GM19467 (cell line): ENCODE measurements around the gene OR9A4.

Source experiments
- ATAC-seq: cut with Tn5 transposase; IDR thresholded peaks from one replicate; pipeline ENCODE4 v1.9.1; 2021; ENCODE audit warnings: mild to moderate bottlenecking, moderate library complexity; ENCODE audit not compliant: unreplicated experiment

The OR9A4 gene

DNA sequence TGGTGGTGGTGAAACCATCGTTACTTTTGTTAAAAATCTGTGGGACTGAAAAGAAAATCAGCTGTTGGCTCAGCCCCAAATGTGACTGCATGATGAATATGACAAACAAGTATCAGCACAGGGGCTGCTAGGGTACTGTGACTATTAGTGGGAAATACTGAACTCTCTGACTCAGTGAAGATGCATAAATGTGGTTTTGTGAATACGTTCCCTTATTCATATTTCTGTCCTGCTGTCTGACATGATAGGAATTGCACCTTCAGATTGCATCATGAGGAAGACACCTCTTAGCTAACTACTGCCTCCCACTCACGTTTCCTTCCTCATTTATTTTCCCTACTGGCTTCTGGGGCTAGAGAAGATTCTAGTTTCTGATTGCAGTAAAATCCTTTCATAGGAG, 29.2 kb downstream of the OR9A4 start:
- ATAC-seq = no peak

DNA sequence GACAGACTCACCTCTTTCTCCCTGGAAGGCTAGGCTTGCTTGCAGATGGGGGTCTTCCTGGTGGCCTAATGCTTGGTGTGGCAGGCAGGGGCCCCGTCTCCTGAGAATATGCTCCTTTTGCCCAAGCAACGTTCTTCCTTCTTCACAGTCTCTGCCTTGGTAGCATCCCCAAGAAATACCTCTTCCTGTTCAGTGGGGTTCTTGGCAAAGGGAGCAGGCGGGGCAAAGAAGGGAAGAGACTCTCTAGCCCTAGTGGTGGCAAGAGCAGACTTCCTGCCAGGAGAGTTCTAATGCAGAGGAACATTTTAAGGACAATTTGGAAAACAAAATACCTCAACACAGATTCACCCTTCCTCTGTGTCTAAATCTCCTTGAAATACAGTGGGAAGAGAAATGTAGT, 30.6 kb downstream of the OR9A4 start, which contains the start of gene CLEC5A:
TSS of gene CLEC5A (minus strand) at position 179 of the 400 bp plus-strand sequence. CDS start 682 bp downstream, outside the sequence.
- ATAC-seq = no peak

DNA sequence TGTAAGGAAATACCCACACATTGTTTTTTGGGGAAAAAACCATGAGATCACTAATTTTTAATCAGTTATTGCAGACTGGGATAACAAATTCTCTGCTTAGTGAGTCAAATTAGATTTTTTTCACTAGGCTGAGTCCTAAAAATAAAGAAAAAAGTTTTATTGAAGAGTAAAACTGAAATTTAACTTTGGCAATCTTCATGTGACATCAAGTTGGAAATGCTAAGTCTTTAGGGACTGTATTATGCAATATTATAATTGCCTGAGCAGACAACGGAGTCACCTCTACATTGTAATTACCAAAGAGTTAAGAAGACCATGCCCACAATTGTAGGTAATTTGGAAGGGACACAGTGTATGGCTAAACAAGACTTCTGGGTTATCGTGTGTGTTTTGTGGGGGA, 32.8 kb downstream of the OR9A4 start:
- ATAC-seq = no peak

DNA sequence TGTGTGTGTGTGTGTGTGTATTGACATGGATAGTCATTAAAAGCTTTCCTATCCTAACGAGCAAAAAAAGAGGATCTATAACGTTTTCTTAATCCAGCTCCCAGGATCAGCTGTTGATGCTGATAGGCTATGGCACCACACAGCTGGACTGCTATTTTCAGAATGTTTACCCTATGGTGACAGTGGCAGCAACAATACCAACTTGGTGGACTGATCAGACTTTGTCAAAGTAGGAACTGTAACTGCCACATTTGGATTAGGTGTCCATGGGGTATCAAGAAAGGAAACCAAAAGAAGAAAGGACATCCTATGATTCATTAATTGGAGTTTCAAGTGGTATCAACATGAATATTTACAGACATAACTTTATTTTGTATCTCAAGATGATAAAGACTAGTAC, 33.3 kb downstream of the OR9A4 start:
- ATAC-seq = no peak

DNA sequence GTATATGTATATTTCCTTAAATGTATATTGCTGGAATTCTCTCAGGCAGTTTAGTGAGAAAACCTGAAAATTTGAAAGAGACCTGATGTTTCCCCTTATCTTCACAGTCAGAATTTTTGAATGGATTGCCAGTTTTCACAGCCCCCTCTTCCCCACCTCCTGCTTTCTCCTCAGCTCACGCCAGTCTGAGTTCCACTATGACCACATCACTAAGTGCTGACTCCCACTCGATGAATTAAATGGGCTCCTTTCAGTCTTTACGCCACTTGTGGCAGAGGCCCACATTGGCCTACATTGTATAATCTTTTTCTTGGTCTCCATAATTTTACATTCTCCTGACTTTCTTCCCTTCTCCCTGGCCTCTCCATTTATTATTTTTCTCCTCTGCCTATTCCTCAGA, 33.7 kb downstream of the OR9A4 start:
- ATAC-seq = no peak

DNA sequence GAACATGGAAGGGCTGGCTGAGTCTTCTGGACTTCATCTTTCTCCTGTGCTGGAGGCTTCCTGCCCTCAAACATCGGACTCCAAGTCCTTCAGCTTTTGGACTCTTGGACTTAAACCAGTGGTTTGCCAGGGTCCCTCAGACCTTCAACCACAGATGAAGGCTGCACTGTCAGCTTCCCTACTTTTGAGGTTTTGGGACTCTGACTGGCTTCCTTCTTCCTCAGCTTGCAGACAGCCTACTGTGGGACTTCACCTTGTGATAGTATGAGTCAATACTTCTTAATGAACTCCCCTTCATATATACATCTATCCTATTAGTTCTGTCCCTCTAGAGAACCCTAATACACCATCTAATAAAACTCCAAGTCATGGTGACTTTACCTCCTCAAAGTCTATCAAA, 34.6 kb downstream of the OR9A4 start:
- ATAC-seq = no peak

DNA sequence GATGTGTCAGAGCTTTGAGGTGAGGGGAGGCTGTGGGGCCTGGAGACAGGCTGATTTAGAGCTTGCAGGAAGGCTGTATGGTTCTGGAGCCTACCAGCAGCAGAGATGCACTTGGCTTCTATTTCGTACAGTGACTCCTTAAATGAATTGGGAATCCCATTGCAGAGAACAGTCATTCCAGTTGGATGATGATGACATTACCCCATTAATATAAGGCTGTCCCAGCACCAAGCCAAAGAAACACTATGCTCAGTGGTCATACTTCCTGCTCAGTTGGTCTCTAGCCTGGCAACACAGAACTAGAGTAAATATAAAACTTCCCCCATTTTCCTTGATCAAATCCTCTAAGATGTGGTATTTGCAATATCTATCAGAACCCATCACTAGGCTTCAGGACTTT, 36.3 kb downstream of the OR9A4 start:
- no peak for ATAC-seq

DNA sequence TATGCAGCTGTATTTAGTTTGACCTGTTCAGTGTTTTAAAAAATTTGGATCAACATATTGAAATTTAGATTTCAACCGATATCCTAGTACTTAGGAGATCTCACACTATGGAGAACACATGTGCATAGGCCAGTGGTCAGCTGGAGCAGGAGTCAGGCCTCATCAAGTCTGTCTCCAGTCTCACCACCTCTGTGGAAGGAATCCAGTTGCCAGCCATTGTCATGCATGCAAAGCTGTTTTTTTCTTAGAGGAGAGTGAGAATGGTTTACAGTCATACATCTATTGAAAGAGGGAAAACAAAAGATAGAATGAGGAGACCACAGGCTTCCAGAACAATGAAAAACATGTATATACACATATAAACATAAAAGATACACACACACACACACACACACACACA, 38.1 kb downstream of the OR9A4 start:
- no peak for ATAC-seq

DNA sequence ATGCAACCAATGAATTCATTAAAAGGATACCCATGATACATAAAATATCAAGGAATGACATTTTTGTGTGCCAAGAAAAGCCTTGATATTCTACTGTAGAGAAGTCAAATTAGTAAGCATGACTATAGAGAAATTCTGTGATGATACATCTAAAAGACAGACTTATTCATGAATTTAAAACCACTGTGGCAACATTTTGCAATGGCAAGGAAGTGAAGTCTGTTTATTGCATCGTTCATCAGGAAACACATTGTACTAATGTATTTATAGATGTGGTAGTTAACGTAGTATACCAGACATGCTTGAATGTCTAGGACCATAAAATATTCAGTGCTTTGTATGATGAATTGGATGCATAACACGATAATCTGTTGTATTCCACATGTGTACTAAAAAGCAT, 39.9 kb downstream of the OR9A4 start:
- ATAC-seq = no peak

DNA sequence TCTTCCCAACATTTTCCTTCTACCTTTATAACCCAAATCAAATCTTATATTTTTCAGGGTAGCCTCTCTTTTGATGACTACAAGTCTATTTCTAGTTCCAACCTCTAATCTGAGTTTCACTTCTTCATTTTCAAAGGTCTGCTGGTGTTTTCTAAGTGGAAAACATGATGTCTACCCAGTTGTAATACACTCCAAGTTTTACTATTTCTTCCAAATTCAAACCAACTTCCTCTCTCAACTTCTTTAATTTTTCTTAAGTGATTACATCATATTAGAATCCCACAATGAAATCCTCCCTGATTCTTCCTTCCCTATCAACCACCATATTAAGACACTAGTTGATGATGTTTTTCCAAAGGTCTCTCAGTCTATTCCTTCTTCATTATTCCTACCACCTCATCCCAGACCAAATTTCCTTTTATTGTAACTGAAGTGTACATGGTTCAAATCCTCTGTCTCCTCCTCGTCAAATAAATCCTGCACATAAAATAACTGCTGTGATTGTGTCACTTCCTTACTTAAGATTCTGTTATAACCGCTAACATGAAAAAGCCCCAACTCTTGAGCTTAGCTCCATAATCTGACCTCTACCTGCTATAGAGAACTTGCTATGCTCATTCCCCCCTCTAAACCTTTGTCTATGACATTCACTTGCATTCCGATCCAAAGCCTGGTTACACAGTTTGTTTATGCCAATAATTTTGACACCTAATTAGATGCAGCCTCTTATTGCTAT, 44.7 kb downstream of the OR9A4 start:
- no peak for ATAC-seq
